GM18505 (cell line): ENCODE measurements around the gene AGO1.
"Not testable (repeated sequence)": the region's sequence is repeated elsewhere in the genome, so short reads cannot be mapped to it uniquely, and the experiment has no call there.

ENCODE experiments used
- ATAC-seq: cut with Tn5 transposase; IDR thresholded peaks from one replicate; pipeline ENCODE4 v1.9.1; 2021; ENCODE audit not compliant: unreplicated experiment
- POLR2A ChIP-seq: IDR thresholded peaks from 4 replicates; pipeline ENCODE4 v1.6.1; 2011; ENCODE audit warnings: borderline replicate concordance; ENCODE audit not compliant: insufficient read depth, insufficient read length; ENCODE audit errors: extremely low read depth

AGO1 gene

GRCh38 chr1:35854989-35855700 lies 27.9 kb upstream of the AGO1 start:
- TF ChIP-seq POLR2A: no peak
- ATAC-seq: no peak

- no peak for ATAC-seq
Observed at GRCh38 chr1:35856964-35857363, 26.0 kb upstream of the AGO1 start.

DNA sequence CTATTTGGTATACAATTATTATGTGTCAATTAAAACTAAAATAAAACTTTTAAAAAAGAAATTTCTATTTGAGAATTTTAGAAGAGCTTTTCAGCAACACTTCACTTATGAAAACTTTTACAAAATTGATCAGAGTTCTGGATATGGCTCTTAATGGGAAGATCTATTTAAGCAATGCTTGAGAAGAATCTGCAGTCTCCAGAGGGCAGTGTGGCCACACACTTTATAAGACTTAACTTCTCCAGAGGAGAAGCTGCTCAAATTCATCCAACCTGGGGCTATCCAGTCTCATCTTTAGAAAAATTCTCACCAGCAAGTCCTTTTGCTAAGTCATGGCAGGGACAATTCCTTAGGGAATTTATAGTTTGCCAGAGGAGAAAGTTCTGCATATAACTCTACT lies 25.2 kb upstream of the AGO1 start:
- ATAC-seq: no peak
- TF ChIP-seq POLR2A: no peak

More at GRCh38 chr1:35856964-35857363, 26.0 kb upstream of the AGO1 start:
- TF ChIP-seq POLR2A: no peak

GRCh38 chr1:35860696-35861095 lies 22.3 kb upstream of the AGO1 start:
- TF ChIP-seq POLR2A: no peak
- no peak for ATAC-seq

GRCh38 chr1:35863136-35863535 lies 19.9 kb upstream of the AGO1 start:
- ATAC-seq: no peak
- no peak for TF ChIP-seq POLR2A

DNA sequence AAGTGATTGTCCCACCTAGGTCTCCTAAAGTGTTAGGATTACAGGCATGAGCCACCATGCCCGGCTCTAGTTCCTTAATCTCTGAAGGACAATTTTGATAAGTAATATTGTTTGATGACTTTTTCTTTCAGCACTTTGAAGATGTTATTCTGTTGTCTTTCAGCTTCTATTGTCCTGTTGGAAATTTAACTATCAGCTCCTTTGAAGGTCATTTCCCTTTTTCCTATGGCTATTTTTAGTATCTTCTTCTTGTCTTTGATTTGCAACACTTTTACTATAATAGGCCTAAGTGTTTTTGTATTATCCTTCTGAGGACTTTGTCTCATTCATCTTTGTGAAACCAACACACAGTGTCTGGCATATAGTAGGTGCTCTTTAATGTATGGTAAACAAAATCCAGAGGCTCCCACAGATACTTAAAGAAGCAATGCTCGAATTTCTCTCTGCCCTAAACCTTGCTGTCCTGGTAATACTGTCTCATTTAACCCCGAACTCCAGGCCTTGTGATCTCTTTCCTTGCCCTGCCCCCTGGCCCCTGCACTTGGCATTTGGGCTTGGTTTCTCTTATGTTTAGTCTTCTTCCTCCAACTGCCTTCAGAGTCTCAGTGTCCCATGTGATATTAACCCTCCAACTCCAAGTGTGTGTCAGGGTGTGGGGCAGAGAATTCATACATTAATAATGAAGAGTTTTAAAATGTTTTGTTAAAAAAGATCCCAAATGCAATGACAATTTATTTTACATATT lies 19.0 kb upstream of the AGO1 start:
- no peak for TF ChIP-seq POLR2A
- no peak for ATAC-seq

DNA sequence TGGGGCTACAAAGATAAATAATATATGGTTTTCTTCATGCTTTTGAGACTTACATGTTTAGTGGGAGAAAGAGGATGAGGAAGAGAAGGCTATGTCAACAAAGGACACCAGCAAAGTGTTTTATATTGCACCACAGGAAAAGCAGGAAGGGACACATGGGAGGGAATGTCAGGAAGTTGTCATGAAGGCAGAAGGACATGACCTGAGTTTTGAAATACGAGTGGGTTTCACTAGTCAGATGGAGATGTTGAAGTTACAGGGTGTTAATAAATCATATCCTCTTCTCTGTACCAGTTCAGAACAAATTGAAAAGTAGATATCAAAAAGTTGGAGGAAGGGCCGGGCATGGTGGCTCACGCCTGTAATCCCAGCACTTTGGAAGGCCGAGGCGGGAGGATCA lies 18.2 kb upstream of the AGO1 start:
- no peak for TF ChIP-seq POLR2A
- no peak for ATAC-seq

DNA sequence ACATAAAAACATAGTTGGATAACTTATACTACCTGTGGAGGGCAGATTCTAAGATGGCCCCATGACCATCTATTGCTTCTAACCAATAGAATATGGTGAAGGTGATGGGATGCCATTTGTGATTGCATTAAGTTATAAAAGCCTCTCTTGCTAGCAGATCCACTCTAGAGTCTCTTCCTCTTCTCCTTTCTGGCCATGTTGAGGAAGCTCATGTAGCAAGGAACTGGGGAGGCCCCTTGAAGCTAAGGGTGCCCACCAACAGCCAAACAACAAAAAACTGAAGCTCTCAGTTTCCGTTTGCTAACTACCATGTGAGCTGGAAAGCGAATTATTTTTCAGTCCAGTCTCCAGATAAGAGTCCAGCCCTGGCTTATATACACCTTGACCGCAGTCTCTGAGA lies 16.0 kb upstream of the AGO1 start:
- no peak for ATAC-seq
- TF ChIP-seq POLR2A: no peak

DNA sequence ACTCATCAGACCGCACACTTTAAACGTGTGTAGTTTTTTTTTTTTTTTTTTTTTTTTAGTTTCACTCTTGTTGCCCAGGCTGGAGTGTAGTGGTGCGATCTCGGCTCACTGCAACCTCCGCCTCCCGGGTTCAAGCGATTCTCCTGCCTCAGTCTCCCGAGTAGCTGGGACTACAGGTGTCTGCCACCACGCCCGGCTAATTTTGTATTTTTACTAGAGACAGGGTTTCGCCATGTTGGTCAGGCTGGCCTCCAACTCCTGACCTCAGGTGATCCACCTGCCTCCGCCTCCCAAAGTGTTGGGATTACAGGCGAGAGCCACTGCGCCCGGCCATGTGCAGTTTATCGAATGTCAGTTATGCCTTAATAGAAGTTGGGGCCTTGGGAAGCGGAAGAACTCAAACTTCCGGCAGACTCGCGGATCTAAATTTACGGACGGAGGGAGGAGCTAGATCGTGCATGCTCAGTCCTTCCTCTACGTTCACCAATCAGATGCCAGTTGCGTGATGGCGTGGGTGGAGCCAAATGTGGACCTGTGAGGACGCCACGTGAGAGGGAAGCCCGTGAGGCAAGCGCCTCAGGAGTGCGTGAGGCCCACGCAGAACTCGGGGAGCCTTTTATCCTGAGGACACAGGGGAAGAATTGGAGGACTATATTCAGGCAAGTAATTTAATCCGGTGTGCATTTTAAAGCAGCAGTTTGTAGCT lies 13.6 kb upstream of the AGO1 start:
- not testable (repeated sequence) for ATAC-seq

GRCh38 chr1:35870651-35871309 lies 12.2 kb upstream of the AGO1 start:
- TF ChIP-seq POLR2A: no peak
- ATAC-seq: no peak

DNA sequence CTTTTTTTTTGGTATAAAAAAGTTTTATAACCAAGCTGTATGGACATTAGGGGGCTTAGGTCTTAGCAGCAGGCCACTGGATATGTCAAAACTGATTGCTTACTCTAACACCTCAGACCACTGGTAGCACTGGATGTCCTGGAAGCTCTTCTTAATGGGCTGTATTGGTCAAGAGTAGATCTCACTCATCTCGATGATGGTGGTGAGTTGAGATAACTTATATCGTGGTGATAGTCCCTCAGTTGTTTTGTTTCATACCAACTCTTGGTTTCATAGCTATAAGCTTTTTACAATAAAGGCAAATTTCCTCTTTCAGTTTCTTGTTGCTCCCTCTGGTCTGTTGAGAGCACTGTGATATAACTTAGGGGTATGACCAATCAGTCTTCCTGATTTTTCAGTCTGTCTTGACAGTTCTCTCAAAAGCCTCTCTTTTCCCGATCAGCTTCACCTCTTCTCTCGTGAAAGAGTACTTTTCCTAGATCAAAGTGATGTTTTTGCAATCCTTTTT lies 9.7 kb upstream of the AGO1 start:
- no peak for ATAC-seq
- no peak for TF ChIP-seq POLR2A

GRCh38 chr1:35874115-35874514 lies 8.9 kb upstream of the AGO1 start:
- ATAC-seq: not testable (repeated sequence)

DNA sequence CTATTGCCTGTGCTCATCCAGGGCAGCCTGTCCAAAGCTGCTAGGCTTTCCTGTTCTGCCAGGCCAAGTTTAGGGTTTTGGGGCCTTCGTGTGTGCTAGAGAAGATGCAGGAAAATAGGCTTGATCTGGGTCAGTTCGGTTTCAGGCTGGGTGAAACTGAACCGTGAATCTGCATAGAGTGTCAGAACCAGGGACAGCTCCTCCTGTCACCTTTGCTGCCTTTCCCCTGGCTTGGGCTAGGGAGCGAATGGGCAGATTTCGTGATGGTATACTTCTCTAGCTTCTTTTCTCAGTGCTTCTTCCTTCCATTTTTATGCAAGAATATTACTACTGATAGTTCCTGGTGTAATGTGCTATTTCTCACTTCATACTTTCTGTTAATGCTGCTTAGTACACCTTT lies 6.0 kb upstream of the AGO1 start:
- TF ChIP-seq POLR2A: no peak
- ATAC-seq: no peak

DNA sequence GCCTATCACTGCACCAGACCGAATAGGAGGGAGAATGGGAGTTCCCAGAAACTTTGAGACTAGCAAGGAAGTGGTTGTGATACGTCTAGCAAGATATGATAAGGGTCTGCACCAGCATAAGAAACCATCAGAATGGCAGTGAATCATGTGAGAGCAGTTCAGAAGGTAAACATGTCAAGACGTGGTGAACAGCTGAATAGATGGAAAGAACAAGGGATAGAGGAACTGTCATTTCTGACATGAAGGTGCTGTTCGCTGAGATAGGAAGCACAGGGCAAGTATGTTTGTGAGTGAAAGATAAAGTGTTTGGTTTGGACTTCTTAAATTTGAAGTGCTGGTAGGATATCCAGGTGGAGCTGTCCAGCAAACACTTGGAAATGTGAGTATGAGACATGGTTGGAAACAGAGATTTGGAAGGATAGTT lies 1.1 kb upstream of the AGO1 start:
- no peak for ATAC-seq
- TF ChIP-seq POLR2A: no peak

DNA sequence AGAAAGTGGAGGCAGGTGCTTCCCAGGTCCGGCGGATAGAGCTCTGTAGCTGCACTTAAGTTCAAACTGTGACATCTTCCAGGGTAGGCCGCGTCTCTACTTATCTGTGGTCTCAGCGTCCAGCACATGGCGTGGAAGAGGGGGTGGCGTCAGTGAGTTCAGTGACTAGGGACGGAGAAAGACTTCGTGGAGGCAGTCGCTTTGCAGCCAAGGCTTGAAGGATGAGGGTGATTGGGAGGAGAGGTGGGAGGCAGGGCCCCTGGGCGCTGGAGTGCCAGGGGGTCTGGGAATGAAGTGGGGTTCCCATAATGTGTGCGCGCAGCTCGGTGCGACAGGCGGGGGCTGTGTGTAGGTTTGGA lies 444 bp upstream of the AGO1 start:
- no peak for ATAC-seq
- TF ChIP-seq POLR2A: no peak
